ENCODE results near the gene ANKMY2.
"Not testable (repeated sequence)": the region's sequence is repeated elsewhere in the genome, so short reads cannot be mapped to it uniquely, and the experiment has no call there.

Gene ANKMY2

DNA sequence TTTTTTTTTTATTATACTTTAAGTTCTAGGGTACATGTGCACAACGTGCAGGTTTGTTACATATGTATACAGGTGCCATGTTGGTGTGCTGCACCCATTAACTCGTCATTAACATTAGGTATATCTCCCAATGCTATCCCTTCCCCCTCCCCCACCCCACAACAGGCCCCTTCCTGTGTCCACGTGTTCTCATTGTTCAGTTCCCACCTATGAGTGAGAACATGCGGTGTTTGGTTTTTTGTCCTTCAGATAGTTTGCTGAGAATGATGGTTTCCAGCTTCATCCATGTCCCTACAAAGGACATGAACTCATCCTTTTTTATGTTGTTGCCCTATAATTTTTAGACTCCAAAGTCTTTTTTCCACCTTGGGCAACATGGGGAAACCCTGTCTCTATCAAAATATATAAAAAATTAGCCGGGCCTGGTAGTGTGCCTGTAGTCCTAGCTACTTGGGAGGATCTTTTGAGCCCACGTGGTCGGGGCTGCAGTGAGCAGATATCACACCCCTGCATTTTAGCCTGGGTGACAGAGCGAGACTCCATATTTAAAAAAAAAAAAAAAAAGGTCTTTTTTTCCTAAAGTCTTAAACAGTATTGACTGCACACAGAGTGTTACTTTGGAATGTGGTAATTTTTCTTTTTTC is 14.4 kb upstream of the ANKMY2 start:
- DNase-seq = not testable (repeated sequence)

DNA sequence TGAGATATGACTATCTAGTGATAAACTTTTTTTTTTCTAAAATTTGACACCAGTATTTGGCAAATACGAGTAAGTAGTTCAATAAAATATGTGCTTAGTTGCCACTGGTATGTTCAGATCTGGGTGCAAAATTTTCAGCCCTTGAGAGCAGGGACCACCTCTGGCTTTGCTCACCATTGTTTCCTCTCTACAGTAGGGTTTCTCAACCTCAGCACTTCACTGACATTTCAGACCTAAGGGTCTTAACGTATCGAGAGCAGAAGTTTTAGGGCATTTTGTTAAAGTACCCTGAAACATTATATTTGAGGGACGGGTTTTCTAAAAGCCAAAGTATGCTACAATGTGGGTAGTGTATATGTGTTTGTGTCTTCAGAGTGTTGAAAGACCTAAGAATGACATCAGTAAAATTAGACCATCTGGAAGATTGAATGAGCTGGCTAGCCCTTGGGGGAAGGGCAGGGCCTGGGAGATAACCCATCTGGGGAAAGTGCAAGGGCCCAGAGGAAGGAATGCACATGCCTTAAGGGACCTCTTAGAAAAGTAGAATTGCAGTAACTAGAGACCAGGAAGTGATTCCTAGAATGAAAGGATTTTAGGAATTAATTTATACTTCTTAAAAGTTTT is 12.2 kb upstream of the ANKMY2 start:
- DNase-seq = peak; percentile 90

DNA sequence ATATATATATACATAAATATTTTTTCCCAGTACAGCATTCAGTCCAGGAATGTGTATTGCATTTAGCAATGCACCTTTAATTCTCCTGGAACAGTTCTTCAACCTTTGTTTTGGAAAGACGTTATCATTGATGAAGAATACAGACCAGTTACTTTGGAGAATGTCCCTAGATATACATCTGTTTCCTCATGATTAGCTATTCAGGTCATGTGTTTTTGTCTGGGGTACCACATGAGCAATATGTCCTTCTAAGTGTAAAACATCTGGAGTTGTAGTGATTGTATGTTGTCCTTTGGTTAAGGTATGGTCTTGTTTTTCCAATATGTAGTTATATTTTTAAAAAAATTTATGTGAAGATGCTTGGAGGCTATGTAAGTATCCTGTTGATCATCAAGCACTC is 10.6 kb upstream of the ANKMY2 start:
- DNase-seq = no peak

DNA sequence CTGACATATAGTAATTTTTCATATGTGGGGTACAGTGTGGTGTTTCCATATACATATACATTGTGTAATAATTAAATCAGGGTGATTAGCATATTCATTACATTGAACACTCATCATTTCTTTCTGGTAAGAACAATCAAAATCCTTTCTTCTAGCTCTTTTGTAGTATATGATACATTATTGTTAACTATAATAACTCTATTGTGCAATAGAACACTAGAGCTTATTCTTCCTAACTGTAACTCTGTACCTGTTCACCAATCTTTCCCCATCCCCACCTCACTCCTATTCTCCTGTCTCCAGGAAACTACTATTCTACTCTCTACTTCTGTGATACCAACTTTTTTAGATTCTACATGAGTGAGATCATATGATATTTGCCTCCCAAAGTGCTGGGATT is 9.8 kb upstream of the ANKMY2 start:
- no peak for DNase-seq

DNA sequence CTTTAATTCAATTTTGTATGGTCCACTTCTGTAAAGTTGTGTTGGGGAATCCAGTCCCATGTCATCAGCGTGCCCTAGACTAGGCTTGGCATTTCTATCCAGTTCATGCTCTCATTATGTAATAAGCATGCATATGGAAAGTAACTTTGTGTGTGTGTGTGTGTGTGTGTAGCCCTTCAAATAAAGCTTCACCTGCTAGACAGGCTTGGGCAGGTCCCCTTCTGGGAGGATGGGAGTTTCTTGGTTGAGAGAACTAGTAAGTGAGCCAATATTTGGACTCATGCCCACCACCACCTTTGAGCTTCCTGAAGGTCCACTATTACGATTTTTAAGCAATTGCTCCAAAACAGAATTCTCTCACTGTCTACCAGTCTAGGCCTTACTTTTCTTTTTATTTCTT is 7.3 kb upstream of the ANKMY2 start:
- no peak for DNase-seq

DNA sequence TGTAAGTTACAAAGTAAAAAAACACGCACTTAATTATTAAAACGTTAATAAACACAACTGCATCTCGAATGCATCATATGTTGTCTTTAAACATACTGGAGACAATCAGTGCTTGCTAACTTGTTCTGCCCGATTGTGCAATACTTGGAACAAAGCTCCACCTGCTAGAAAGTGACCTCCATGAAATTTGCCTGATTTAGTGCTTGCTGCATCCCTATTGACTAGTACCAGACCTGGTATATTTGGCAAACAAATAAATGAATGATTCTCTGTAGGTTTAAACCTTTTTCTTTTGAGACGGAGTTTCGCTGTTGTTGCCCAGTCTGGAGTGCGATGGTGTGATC is 6.7 kb upstream of the ANKMY2 start:
- no peak for DNase-seq

DNA sequence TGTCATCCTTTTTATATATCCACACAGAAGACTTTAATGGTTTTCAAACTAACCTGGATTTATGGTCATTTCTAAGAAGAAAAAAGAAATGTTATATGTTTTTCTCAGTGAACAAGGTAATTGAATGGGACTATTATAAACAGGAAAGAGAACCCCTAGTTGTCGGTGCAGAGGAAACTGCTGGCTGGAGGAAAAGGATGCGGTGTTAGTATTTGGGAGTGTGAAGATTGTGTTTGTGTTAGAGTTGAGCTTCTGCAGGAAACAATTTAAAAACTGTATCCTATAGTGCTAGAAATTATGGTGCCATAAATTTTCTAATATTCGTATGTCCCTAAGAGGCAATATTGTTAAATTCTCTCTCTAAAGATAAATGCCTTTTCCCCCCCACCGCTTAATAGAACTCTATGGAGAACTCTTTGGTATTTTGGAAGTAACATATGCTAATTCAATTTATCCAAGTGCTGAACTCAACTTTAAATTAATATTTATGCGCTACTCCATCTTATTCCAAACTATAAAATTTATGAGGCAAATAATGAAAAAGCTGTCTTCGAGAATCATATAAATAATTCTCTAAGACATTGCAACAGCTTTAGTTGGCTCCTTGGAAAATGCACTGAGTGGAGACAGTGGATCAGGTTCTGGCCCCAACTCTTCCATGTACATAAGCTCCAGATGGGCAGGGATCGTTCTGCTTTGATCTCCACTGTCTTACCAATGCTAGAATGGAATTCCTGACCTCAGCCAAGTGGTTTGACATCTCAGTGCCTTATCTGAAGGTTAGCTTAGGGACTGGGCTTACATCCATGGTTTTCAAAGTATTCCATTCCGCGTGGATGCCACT is 6.1 kb upstream of the ANKMY2 start:
- no peak for DNase-seq

DNA sequence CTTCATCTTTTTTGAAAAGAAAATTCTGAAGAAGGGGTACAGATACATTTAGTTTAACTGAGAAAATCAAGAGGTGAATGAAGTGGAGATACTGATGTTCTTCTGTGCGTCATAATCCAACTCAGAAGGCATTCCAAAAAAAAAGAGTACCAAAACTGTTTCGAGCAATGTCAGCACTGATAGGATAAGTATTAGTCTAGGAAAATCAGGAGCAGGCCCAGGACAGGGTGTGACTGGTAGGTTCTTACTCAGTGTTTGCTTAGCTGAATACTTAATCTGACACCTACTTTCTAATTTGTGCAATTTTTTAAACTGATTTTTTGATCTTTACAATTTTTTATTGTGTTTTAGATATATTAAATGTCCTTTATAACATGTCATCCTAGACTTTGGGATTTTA is 4.7 kb upstream of the ANKMY2 start:
- DNase-seq = no peak

DNA sequence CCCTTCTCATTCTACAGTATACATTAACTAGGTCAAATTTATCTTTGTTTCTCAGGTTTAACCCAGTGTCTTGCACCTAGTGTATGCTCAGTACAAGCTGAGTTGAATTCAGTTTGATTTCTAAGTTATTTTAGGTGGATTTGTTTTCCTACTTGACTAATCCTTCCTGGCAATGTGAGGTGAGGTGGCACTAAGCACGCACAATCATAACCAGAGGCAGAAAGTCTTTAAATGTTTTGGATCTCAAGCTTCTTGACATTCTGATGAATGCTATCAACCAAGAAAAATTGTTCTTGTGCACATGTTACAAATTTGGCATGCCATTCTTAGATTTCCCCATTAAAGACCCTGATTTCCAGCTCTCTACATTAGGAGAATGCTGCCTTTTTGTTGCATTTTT is 3.6 kb upstream of the ANKMY2 start:
- DNase-seq = no peak

DNA sequence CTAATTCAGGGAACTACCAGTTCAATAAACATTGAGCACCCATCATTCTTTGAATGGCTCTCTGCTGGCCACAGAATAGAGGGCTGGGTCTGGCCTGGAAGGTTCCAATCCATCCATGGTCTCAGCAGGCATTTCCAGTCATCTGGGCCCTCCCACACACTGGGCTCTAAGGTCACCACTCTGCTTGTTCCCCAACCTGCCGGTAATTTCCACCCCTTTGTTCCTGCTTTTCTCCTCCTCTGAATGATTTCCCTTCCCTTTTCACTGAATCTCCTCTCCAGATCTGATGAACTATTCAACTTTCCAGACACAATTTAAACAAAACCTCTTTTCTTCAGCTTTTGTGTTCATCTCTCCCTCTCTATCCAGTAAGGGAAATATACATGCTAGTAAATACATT is 3.0 kb upstream of the ANKMY2 start:
- DNase-seq = no peak

DNA sequence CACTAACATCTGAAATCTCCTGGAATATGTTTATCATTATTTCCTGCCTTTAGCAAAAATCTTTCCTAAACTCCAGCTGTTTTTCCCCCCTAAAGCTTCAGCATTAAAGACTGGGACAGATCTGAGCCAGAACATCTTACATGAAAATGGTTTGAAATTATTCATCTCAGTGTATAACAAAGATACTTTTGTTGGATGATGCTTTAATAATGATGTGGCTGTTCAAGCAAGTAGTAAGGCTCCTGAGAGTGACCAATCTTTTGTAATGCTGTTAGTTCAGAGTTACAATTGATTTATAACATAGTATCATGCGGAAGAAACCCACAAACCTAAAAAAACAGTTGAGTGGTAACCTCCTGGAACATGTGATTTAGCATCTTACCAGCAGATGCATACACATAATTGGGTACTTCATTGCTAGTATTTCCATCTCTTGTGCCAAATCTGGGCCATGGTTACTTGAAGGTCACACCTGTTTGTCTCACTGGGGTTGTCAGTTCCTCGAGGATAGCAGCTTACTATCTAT is 1.9 kb upstream of the ANKMY2 start:
- no peak for DNase-seq

DNA sequence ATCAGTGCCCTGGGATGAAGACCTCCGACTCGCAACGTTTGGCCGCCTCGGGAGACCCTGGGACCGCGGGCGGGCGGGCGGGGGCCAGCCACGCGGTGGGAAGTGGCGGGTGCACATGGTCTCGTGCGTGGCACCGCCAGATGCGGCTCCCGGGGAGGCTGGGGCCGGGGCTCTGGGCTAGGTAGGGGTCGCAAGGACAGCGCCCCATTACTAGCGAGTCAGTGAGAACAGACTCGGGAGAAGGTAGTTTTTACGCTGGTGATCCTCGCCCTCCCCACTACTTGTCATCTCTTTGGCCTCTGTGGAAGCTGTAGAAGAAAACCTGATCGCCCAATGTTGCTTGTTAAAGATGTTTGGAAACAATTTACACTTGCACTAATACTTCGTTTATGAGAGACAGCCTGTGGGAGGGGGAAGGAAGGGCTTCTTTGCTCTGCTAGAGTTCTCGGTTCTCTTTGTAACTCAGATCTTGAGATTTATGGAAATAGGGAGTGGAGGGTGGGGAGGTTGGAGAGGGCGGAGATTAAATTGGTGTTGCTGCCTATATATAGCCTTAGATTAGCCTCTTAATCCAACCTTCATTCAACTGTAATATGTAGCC is 1.0 kb upstream of the ANKMY2 start:
- no peak for DNase-seq

DNA sequence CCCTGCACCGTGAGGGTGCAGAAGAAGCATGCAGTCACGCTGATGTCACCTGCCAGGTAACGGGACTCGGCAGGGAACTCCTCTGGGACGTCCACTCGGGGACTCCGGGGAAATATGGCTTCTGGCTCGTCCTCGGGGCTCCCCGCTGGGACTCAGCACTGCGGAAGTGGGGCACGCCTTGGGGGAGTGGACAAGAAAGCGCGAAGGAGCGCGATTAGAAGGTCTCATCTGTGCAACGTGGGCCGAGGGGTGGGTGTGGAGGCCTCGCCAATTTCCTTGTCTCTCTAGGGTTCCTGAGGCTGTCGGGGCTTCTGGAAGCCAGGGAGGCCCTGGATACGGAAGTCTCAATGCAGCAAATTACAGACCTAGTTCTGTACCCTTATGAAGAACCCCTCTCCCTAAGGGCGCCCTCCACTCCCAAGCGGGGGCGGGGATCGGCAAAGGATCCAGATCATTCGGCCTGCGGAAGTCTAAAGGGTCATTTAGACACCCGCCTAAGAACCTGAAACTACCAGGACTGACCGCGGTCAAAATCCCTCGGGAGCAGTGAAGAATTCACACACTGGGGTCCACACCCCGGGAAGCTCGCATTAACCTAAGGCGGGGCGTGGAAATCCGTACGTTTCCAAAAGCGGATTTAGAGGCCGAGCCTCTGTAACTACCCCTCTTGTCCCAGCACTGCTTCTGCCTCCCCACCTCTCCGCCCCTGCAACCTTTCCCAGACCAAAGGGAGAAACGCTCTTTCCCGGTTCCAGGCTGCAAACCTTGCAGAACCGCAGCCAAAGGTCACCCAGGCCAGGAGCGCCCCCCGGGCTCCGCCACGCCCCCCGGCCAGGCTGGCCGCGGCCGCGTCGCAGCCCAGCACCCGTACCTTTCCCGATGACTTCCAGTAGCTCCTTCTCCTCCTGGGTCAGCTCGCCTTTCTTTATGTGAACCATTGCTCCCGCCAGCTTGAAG is 640 bp downstream of the ANKMY2 start:
- peak; percentile 47 for DNase-seq

DNA sequence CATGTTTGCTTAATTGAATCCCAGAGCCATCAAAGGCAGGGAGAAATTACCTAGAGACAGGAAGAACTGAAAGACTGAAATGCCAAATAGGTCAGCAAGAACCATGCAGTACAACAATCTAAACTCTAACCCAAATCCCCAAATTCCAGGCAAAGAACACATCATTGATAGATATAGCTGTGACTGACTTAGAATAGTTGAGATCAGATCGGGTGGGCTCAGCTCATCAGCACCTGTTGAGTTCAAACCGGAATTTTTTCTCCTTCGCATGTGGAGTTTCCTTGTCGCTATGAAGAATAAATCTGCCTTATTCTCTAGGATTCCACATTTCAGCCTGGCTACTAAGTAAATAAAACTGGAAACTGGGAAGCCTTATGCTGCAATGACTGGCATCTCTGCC is 1.4 kb downstream of the ANKMY2 start:
- no peak for DNase-seq

DNA sequence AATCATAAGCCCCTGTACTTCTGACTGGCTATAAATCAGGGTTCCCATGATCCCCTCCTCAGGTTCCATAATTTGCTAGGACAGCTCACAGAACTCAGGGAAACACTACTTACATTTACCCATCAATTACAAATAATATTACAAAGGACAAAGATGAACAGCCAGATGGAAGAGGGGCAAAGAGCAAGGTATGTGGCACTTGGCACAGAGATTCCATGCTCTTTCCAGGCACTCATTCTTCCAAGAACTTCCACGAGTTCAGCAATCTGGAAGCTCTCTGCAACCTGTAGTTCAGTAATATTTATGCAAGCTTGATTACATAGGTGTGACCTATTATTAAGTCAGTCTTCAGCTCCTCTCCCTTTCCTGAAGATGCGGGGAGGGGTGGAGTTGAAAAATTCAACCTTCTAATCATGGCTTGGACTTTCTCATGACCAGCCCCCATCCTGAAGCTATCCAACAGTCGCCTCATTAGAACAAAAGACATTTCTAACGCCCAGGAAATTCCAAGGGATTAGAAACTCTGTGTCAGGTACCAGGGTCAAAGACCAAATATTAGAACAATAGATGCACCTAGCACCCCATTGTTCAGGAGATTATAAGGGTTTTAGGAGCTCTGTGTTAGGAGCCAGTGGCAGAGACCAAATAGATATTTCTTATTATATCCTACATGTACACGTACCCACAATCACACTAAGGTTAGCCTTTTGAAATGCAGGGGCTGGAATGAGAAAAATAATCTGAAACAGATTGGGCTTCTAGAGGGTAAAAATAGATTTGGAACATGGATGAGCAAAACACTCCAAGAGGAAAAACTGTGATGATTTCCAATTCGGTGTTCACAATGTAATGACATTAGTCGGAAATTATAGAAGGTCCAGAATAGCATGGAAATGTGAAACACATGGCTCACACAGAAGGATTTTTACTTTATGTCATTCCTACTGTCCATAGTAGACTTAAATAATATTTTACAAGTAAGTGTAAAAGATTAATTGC is 7.0 kb downstream of the ANKMY2 start:
- no peak for DNase-seq

DNA sequence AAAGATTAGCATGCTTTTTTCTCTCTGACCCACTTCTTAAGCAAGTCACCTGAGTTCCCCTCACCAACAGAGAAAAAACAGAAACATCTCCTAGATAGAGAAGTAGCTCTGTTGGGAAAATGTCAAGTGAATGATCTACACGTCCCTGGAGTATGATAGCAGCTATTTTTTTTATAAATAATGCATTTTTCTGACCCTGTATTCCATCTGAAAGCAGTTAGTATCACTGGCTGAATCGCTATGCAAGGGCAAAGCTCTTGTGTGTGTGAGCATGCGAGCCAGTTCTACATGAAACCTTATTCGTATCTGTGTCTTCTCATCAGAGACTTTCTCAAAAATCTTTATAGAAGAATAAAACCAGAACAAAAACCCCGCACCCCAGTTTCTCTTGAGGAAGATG is 8.2 kb downstream of the ANKMY2 start:
- DNase-seq = peak; percentile 20

DNA sequence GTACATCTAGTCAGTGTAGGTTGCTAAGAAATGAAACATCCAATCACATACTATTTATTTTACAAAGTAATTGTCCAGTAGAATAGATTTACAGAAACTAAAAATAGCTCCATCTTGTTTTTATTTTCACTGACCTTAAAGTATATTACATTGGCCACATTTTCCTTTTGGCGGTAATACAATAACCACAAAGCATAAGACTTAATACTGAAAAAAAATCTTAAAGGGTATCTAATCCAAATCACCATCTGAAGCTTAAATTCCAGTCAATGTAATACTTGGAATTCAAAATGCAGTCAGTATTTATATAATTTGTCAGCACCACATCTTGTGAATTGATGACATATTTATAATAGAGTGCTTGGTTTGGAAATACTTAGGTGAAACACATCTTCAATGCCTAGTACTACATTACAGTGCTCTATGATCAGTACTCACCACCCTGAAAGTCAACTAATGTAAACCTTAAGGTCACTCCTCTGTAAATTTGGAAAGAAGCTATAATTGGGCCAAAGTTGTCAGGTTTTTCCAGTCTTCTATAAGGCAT is 8.9 kb downstream of the ANKMY2 start:
- peak; percentile 82 for DNase-seq

DNA sequence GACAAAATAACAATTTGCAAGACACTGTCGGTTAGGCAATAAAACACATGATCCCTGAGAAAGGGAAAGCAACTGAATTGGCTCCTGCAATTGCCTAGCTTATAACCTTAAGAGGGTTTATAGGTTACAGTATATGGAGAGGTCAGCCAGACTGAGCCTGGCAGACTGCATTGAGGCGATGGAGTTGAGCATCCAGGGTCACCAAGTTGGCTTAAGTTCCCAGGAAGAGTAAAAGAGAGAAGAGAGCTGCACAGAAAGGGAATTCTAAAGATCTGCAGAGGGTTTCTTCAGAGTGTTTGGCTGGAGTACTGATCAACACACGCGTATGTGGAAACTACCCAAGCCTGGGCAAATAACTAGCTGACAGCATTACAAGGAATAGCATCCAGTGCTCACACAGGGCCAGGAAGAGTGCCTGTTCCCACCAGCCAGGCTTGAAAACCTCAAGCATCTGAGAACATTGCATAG is 11.2 kb downstream of the ANKMY2 start:
- no peak for DNase-seq

DNA sequence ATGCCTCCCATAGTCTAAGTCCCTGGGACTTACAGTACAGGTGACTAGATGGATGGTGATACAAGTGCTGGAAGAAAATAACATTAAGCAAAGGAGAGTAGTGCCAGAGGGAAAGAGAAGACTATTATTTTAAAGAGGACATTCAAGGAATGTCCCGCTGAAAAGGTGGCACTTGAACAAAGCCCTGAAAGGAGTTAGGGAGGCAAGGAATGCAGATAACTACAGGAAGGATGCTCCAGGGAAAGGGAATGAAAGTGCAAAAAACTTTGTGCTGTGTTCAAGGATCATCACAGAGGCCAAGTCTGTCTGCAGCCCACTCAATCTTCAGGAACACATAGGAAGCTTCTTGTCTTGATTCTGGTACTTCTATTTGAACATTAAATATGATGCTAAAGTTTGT is 14.9 kb downstream of the ANKMY2 start:
- DNase-seq = no peak

DNA sequence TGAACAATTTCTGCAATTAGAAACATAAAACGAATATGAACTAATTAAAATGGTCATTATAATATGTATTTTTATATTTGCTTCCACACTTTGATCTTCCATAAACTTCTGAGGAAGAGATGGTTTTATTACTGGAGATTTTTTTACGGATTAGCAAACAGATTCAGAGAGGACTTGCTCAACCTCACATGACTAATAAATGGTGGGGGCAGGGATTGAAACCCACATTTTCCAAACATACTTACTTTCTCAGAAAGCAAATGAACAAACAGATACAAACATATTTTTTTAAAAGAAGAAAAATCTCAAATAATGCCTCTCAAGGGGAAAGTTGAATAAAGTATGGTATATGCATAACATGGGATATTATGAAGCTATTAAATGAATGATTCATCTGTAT is 18.3 kb downstream of the ANKMY2 start:
- no peak for DNase-seq
